Measurements from ENCODE around the gene FLNC. TPM values are rescaled to one million over a fixed set of nuclear protein-coding genes. Genes with fewer than 3 reads are reported as not detected.

FLNC gene
- total and polyA plus RNA-seq, 2 donors (not counting 1 experiment from before 2014, with no cell fraction given), result 0.01 TPM; not detected in 1

DNA sequence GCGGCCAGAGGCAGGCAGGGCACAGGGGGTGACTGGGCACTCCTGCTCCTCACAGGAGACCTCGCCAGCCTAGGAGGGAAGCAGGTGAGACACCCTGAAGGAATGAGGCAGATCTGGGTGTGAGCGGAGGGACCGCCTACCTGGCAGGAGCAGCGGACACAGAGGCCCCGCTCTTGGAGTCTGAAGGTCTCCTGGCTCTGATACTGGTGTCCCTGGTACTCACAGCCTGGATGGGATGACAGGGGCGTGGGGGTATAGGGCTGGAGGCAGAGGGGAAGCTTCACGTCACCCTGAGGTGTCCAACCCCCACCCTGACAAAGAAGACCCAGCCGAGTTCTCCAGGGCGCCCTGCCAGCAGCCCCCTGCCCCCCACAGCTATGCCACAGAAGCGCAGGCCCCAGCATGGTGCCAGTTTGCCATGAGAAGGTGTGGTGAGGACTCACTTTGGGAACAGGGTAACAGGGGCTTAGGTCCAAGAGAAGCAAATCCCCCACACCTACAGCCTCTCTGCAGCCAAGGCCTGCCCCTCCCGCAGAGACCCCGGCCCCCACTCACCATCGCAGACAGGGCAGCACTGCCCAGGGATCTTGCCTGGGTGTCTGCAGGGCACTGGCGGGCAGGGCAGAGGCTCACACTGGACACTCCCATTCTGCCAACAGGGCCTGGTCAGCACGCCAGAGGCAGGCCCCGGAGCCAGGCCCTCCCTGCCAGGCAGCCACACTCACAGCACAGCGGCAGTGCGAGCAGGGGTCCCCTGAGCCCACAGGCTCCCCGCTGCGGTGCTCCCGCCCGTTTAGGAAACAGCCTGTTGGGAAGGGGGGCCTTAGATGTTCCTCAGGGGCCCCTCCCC, 63.3 kb downstream of the FLNC start:
- no peak overlapping the region for H3K27ac Mint-ChIP-seq
- Histone ChIP-seq H3K79me2 (ENCODE audit: control insufficient read depth, insufficient read depth, low read length) (no peaks in the 10 kb centered on the region), H3K9ac (ENCODE audit: low read length) (no peak overlapping the region), H3K4me3 (ENCODE audit: control extremely low read depth in 1 of 5, extremely low read depth in 1 of 5, insufficient read depth in 1 of 5, low read depth in 2 of 5, low read length in 4 of 5) (no peak overlapping the region), H3K9me3 (ENCODE audit: control extremely low read depth in 1 of 3, control insufficient read depth in 2 of 3, insufficient read depth in 1 of 3, low read length in 2 of 3) (no peaks in the 10 kb centered on the region), H3K4me1 (ENCODE audit: control insufficient read depth in 2 of 2, insufficient read depth in 2 of 2, low read length in 2 of 2) (peaks cover 7 to 12% of the 10 kb centered on the region in 2 donors), H3K36me3 (replicated peaks in 1 of 2; ENCODE audit: control extremely low read depth in 1 of 2, control insufficient read depth in 1 of 2, extremely low read depth in 1 of 2, insufficient read depth in 2 of 2, low read length in 1 of 2) (no peaks in the 10 kb centered on the region), H3K27me3 (replicated peaks in 1 of 4; ENCODE audit: control extremely low read depth in 1 of 4, control insufficient read depth in 3 of 4, insufficient read depth in 4 of 4, low read length in 3 of 4) (peaks cover 0 to 33% (median 6%) of the 10 kb centered on the region in 4 experiments), H3K4me2 (replicated peaks; ENCODE audit: low read depth, low read length, poor library complexity, severe bottlenecking) (no peak overlapping the region), H3K27ac (ENCODE audit: low read length in 2 of 2) (no peak overlapping the region), H2AFZ (ENCODE audit: insufficient read depth, low read depth, low read length, poor library complexity, severe bottlenecking) (no peak overlapping the region), H4K20me1 (ENCODE audit: control insufficient read depth, insufficient read depth, low read length, poor library complexity, severe bottlenecking) (no peaks in the 10 kb centered on the region)
- no peak for DNase-seq
- POLR2A ChIA-PET, result no interaction called here
- 97% methylated on average over 12 of the region's 23 CpGs for WGBS (ENCODE audit: insufficient coverage)
- ATAC-seq (ENCODE audit: low read depth), result no peak
- no peaks in the 10 kb centered on the region for H3K9me3 Mint-ChIP-seq (ENCODE audit: insufficient read depth)
- CTCF ChIA-PET, result interaction anchor here (1.8 kb wide), 1 partner anchor 10 kb away, joined by 5 read pairs; no protein-coding TSS in a partner anchor
- peaks cover 10% of the 10 kb centered on the region for H3K27me3 Mint-ChIP-seq
- TF ChIP-seq CTCF (IDR thresholded peaks at IDR 0.05), result no peak
- TF ChIP-seq EZH2 (IDR thresholded peaks at IDR 0.05; ENCODE audit: borderline replicate concordance, insufficient read depth, low read depth, low read length, poor library complexity, severe bottlenecking), result no peak
- peaks cover 4% of the 10 kb centered on the region for H3K4me1 Mint-ChIP-seq
- no peak overlapping the region for H3K4me3 Mint-ChIP-seq
- intact Hi-C loops (cut with micrococcal nuclease), result no loop called here

- Histone ChIP-seq H3K4me1 (ENCODE audit: control insufficient read depth in 2 of 2, insufficient read depth in 2 of 2, low read length in 2 of 2) (peaks cover 7 to 12% of the 10 kb centered on the region in 2 donors), H3K9ac (ENCODE audit: low read length) (no peak overlapping the region), H3K4me2 (replicated peaks; ENCODE audit: low read depth, low read length, poor library complexity, severe bottlenecking) (no peak overlapping the region), H3K4me3 (ENCODE audit: control extremely low read depth in 1 of 5, extremely low read depth in 1 of 5, insufficient read depth in 1 of 5, low read depth in 2 of 5, low read length in 4 of 5) (no peak overlapping the region), H3K79me2 (ENCODE audit: control insufficient read depth, insufficient read depth, low read length) (no peaks in the 10 kb centered on the region), H3K9me3 (ENCODE audit: control extremely low read depth in 1 of 3, control insufficient read depth in 2 of 3, insufficient read depth in 1 of 3, low read length in 2 of 3) (peaks cover 0 to 3% (median under 1%) of the 10 kb centered on the region in 3 donors), H3K36me3 (replicated peaks in 1 of 2; ENCODE audit: control extremely low read depth in 1 of 2, control insufficient read depth in 1 of 2, extremely low read depth in 1 of 2, insufficient read depth in 2 of 2, low read length in 1 of 2) (no peaks in the 10 kb centered on the region), H2AFZ (ENCODE audit: insufficient read depth, low read depth, low read length, poor library complexity, severe bottlenecking) (no peak overlapping the region), H3K27ac (ENCODE audit: low read length in 2 of 2) (no peak overlapping the region), H3K27me3 (replicated peaks in 1 of 4; ENCODE audit: control extremely low read depth in 1 of 4, control insufficient read depth in 3 of 4, insufficient read depth in 4 of 4, low read length in 3 of 4) (peaks cover 0 to 31% (median 6%) of the 10 kb centered on the region in 4 experiments), H4K20me1 (ENCODE audit: control insufficient read depth, insufficient read depth, low read length, poor library complexity, severe bottlenecking) (no peaks in the 10 kb centered on the region)
- Mint-ChIP-seq H3K27me3 (peaks cover 10% of the 10 kb centered on the region), H3K4me3 (no peak overlapping the region), H3K4me1 (peaks cover 4% of the 10 kb centered on the region), H3K27ac (no peak overlapping the region), H3K9me3 (ENCODE audit: insufficient read depth) (no peaks in the 10 kb centered on the region)
- TF ChIP-seq EZH2 (IDR thresholded peaks at IDR 0.05; ENCODE audit: borderline replicate concordance, insufficient read depth, low read depth, low read length, poor library complexity, severe bottlenecking), result no peak
- intact Hi-C loops (cut with micrococcal nuclease), result no loop called here
- CTCF ChIA-PET, result no interaction called here
- POLR2A ChIA-PET, result no interaction called here
- 100% methylated on average over 1 of the region's 6 CpGs for WGBS (ENCODE audit: insufficient coverage)
- no peak for ATAC-seq (ENCODE audit: low read depth)
- no peak for DNase-seq
These were observed 63.9 kb downstream of the FLNC start for GRCh38 chr7:128894101-128894440.

All from B cell (primary cell).